Measurements from ENCODE around the gene ADCYAP1R1.

The ADCYAP1R1 gene

GRCh38 chr7:31051598-31052486, at the start of gene ADCYAP1R1:
ADCYAP1R1 (plus strand) TSS chr7:31052308; CDS start chr7:31063265, 10,957 bp downstream.
- DNase-seq, result no peak

DNA sequence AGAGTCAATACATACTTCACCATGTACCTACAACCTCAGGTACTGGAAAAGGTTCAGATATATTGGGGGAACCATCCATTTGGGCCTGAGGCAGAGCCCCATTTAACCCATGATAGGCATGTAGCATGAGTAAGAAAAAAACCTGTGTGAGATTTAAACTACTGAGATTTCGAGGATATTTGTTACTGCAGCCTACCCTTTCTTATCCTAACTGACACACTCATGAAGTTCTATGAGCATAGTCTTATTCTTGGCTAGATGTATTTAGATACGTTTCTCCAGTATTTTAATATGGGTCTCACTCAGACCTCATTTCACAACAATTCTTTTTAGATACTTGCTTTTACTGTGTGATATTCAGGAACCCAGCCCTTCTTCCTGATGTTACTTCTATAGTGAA, 49.0 kb upstream of the ADCYAP1R1 start:
- DNase-seq, result no peak

DNA sequence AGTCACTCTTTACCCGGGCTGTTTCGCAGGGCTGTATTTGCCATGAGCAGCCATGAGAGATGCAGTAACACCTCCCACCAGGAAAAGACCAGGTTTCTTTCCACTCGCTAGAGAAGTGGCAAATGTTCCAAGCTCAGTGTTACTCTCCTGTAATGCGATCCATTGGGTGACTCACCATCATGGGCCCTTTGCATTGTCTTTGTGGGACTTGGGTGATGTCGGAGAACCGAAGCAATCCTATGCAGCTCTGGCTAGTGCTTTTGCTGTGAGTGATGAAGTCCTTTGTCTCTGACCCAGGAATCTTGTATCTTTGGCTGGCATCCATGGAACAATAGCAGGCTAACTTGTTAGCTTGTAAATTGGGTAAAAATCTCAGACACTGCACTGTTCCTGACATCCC, 48.4 kb upstream of the ADCYAP1R1 start:
- no peak for DNase-seq

- no peak for DNase-seq
These were observed 47.7 kb upstream of the ADCYAP1R1 start for GRCh38 chr7:31004393-31004792.

DNA sequence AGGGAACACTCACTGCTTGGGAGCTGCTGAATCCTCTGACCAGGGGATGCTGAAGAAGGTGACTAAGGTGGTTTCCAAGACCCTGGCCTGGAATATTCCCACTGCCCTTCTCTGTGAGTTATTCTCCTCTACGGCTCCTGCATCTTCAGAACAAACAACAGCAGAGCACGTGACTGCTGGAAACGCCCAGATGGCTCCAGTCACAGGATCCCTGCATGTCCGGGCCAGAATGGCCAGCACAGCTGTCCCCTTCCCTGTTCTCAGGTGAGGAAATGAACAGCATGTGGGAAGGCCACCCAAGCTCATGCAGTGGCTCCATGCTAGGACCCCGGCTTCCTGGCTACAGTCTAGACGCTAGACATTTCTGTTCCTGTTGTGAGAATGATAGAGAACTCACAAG, 45.3 kb upstream of the ADCYAP1R1 start:
- DNase-seq, result no peak

DNA sequence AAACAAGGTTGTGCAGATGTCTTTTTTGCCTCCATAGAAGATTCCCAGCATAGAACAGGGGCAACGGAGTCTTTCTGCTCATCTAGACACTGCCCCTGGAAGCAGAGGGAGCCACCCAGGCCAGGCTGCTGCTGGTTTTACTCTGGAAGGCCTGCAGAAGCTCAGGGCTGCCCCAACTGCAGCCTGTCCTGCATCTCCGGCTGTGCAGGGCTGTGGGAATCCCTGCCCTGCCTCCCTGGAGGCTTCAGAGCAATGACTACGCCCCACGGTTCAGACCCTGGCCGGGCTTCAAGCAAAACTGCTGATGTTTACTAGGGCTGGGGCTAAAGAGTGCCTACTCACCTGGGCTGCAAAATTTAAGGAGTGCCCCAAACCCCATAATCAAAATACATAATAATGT, 44.5 kb upstream of the ADCYAP1R1 start:
- DNase-seq, result no peak

GRCh38 chr7:31014826-31015225, 37.3 kb upstream of the ADCYAP1R1 start:
- DNase-seq, result no peak

- DNase-seq, result peak; percentile 18
These were observed 35.0 kb upstream of the ADCYAP1R1 start for GRCh38 chr7:31017032-31017675.

- no peak for DNase-seq
These were observed 34.4 kb upstream of the ADCYAP1R1 start for GRCh38 chr7:31017721-31018120.

GRCh38 chr7:31019509-31019908, 32.6 kb upstream of the ADCYAP1R1 start:
- DNase-seq, result no peak

- DNase-seq, result no peak
These were observed 31.9 kb upstream of the ADCYAP1R1 start for GRCh38 chr7:31020161-31020560.

DNA sequence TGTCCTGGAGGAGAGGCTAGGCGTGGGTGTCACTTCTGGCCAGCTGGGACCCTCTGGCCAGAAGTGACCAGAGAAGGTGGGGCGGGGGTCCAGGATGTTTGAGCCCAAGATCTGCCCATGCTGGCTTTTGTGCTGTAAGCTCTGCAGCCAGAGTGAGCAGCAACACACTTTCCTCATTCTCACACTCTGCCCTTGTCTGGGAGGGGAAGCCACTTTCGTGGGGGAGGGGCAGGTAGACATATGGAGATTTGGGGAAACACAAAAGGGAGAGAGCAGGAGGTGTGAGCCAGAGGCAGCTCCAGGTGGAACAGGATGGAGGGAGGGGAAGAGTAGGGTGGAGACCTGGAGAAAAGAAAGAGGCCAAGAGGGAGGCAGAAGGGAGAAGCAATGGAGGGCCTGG, 31.5 kb upstream of the ADCYAP1R1 start:
- no peak for DNase-seq

DNA sequence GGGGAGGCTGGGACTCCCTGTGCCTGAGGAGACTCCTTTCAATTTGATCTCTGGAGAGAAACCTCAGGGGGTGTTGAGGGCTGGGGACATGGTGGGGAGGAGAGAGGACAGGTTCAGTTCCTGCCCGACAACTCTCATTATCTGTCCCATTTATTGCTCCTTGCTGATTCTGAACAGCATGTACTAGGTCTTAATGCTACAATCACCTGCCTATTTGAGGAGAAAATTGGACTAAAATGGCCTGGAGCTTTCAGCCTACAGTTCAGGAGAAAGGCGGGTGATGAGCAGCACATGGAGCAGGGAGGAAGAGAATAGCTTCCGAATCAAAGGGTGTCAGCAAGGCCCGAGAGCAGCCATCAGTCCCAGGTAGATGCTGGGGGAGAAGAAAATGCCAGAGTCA, 30.0 kb upstream of the ADCYAP1R1 start:
- no peak for DNase-seq

DNA sequence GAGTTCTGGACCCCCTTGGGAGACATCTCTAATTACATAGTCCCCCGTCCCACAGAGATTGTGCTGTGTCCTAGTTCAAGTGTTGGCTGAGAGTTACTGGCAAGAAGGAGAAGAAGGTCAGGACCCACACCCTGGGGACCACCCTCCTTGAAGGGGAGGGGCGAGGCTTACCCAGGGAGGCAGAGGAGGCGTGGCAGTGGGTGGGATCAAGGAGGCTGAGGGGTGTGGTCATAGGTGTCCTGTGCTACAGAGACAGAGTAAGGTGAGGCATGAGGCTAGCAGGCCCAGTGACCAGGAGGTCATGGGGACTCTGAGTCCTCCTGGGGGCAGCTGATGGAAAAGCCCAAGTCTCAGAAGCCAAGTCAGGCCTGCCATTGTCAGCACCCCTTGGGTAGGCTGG, 29.4 kb upstream of the ADCYAP1R1 start:
- DNase-seq, result no peak

- DNase-seq, result peak; percentile 33
These were observed 28.2 kb upstream of the ADCYAP1R1 start for GRCh38 chr7:31023877-31024276.

DNA sequence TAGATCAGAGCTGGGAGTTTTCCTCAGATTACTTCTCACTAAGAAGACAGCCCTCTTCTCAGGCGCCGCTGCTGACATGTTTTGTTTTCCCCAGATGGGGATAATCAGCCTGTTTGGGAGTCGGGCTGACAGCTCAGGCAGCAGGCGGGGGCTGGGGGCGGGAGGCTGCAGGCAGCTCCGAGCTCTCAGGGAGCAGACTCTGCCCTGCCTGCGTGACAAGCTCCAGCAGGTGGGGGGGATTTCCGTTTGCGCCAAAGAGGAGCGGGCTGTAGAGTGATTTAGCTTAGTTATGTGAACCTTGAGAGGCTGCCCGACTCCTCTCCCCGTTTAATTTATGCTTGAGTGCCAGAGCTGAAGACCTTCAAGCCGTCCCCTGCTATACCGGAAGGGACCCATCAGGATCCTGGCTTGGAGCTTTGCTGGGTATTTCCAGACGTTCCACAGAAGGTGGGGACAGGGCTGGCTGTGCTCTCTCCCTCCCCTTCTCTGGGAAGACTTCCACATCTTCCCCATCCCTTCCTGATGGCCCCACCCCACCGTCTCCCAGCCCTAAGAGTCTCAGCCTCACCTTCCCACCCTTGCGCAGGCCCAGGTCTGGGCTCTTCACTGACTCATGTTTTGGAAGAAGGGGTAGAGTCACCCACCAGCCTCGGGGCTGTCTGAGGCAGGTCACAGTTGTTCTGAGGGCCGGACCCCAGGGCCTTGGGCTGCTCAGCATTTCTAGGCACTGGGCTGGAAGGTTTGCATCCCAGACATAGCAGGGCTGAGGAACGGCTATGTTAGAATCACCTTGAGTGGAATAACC, 24.7 kb upstream of the ADCYAP1R1 start:
- no peak for DNase-seq

DNA sequence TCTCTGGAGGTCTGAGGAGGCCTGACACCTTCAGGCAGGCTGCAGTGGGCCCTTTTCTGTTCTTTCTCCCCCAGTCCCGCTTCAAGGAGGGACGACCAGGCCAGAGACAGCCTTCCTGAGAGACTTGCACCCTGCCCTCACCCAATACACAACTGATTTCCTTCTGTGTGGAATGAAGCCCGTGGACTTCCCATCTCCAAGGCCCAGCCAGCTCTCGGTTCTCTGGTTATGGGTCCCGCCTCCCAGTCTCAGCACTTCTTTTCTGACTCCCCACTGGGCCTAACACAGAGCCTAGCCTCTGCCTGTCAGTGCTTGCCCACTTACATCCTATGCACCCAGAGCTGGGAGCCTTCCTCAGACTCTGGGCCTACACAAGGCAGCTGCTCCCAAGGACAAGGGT, 24.1 kb upstream of the ADCYAP1R1 start:
- DNase-seq, result no peak

- no peak for DNase-seq
These were observed 23.6 kb upstream of the ADCYAP1R1 start for GRCh38 chr7:31028417-31028992.

DNA sequence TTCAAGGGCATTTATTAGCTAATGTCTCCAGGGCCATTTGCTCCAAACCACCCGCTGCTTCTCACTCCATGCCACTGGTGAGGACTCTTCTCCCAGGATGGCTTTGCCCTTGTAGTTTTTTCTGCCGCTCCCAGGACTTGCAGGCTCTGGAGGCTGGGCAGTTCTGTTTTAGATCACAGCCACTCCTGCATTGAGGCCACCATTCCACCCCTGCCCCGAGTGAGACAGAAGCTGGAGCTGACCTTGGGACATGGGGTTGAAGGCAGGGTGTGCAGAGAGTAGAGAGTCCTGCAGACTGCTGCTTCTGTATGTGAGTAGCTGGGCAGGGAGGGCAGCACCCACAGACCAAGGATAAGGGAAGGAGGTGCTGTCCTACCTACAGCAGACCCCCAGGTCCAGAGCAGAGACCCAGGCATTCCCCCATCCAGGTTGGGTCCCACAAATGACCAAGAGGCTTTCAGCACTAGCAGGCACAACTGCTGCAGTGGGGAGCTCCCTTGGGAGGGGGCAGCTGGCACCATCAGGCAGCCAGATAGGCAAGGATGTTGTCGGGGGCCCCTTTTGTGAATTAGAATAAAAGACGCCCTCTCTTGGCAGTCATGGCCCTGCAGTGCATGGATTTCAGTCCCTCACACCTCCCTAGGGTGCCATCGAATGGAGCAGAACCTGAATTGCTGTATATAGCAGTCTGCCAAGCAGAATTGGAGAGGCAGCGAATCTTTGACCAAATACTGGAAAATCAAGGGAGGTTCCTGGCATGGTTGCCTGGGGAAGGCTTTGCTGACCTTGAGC, 22.7 kb upstream of the ADCYAP1R1 start:
- no peak for DNase-seq

- no peak for DNase-seq
These were observed 18.3 kb upstream of the ADCYAP1R1 start for GRCh38 chr7:31033674-31034300.

- DNase-seq, result no peak
These were observed 15.2 kb upstream of the ADCYAP1R1 start for GRCh38 chr7:31036924-31037323.

GRCh38 chr7:31043051-31043471, 9.0 kb upstream of the ADCYAP1R1 start:
- no peak for DNase-seq

Data from CD4-positive, alpha-beta T cell treated with Interleukin-17A for 1 hour (primary cell).